IPS-NIHi7 (cell line): ENCODE measurements around the gene PICALM.
"Not testable (repeated sequence)": the region's sequence is repeated elsewhere in the genome, so short reads cannot be mapped to it uniquely, and the experiment has no call there.

Experiments
- DNase-seq: peaks from one replicate; pipeline ENCODE4 v3.0.0; 2012; ENCODE audit warnings: mixed read lengths; ENCODE audit errors: extremely low spot score

PICALM gene

DNA sequence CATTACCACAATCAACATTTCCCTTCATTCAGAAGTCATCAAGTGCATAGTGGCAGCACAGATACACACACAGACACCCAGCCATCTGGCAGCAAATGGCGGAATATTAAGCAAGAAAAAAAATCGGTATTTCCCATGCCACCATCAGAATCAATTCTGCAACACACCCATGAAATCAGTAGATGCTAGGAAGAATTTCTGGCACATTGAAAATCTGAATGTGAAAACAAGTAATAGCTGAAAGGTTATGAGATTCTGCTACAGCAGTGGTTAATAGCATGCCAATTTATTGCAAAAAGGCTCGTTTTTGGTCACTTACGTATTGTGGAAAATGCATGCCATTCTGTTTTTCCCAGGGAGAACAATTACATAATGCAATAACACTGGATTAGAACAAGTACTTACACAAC, 91.1 kb downstream of the PICALM start:
- no peak for DNase-seq

- no peak for DNase-seq
Observed at GRCh38 chr11:85976525-85976924, 92.4 kb downstream of the PICALM start.

DNA sequence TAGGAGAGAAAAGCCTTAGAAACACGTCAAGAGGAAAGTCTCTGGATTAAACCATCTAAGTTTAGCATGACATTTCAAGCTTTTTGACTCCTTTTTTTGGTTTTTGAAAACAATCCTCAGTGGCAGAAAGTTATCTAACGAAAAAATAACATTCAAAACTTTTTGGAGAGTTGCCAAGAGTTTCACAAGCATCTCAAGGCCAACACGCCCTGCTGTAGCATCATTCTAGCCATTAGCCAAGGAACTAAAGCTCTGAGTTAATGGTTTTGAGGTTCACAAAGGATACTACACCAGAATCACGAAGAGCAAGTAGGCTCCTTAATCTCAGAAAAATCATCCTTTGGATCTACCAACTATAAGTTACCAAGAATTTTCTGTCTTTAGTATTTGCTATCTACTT, 94.8 kb downstream of the PICALM start:
- no peak for DNase-seq

- DNase-seq: no peak
Observed at GRCh38 chr11:85970593-85970992, 98.3 kb downstream of the PICALM start.

DNA sequence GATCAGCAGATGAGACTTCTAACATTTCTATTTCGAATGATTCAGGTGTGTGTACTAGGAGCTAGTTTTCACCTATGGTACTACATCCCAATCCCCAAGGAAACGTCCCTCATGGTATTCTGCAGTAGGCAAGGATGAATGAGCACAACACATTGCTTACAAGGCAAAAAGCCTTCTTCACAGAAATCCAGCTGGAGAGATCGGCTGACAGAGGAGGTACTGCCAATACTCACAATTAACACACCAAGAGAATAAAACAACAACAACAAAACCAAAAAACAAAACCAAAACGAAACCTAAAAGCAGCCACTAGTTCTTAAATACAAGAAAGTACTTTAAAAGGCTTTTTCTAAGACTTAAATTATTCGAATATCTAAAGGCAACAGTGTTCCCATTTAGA, 101.4 kb downstream of the PICALM start:
- DNase-seq: no peak

- DNase-seq: no peak
Observed at GRCh38 chr11:85965202-85965601, 103.7 kb downstream of the PICALM start.

- DNase-seq: no peak
Observed at GRCh38 chr11:85961930-85962363, 106.9 kb downstream of the PICALM start.

- no peak for DNase-seq
Observed at GRCh38 chr11:85961130-85961529, 107.8 kb downstream of the PICALM start.

GRCh38 chr11:85960678-85961077, 108.2 kb downstream of the PICALM start:
- no peak for DNase-seq

- DNase-seq: no peak
Observed at GRCh38 chr11:85955531-85955930, 113.4 kb downstream of the PICALM start.

GRCh38 chr11:85953491-85954143, 115.3 kb downstream of the PICALM start:
- no peak for DNase-seq

- DNase-seq: not testable (repeated sequence)
Observed at GRCh38 chr11:85952108-85952485, 116.8 kb downstream of the PICALM start.

- no peak for DNase-seq
Observed at GRCh38 chr11:85951428-85952107, 117.3 kb downstream of the PICALM start.

DNA sequence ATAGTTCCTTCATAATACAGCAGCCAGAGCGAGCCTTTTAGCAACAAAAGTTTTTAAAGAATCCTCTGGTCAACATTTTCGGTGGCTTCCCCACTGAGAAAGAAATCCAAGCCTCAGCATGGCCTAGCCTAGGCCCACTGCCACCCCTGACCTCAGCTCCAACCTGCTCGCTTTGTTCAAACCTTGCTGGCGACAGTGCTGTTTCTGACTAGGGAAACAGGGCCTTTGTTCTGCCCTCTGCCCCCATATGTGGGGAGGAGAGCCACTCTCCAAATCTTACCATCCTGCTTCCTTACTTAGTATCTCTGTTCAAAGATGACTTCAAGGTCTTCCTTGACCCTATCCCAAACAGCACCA, 117.9 kb downstream of the PICALM start:
- DNase-seq: no peak

GRCh38 chr11:85950317-85951048, 118.4 kb downstream of the PICALM start:
- no peak for DNase-seq

DNA sequence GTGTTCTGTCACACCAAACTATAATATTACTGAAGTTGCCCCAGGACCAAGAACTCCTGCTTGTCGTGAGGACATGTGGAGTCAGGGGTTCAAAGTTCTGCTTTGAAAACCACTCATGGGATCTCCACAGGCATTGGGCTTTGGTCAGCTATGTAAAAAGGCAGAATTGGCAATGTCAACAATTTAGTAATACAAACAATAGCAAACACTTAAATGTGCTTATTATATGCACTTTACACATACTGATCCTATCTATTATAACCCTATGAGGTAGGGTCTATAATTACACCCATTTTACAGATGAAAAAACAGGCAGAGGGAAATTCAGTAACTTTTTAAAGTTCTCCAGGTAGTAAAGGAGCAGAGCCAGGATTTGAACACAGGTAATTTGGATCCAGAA, 119.1 kb downstream of the PICALM start:
- no peak for DNase-seq

DNA sequence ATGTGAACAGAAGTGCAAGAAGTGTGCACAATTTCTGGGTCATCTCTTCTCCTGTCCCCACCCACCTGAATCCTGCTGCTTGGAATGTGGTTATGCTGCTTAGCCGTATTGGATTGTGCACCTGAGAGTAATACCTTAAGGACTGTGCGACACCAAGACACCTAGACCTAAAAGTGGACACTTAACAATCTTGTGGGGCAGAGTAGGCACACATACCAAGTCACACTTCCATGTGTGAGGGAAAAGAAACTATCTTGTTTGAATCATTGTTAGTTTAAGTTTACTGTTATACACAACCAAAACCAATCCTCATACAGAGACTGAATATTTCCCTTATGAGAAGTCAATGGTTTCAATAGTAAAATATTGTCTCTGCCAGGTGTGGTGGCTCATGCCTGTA, 120.0 kb downstream of the PICALM start:
- no peak for DNase-seq

DNA sequence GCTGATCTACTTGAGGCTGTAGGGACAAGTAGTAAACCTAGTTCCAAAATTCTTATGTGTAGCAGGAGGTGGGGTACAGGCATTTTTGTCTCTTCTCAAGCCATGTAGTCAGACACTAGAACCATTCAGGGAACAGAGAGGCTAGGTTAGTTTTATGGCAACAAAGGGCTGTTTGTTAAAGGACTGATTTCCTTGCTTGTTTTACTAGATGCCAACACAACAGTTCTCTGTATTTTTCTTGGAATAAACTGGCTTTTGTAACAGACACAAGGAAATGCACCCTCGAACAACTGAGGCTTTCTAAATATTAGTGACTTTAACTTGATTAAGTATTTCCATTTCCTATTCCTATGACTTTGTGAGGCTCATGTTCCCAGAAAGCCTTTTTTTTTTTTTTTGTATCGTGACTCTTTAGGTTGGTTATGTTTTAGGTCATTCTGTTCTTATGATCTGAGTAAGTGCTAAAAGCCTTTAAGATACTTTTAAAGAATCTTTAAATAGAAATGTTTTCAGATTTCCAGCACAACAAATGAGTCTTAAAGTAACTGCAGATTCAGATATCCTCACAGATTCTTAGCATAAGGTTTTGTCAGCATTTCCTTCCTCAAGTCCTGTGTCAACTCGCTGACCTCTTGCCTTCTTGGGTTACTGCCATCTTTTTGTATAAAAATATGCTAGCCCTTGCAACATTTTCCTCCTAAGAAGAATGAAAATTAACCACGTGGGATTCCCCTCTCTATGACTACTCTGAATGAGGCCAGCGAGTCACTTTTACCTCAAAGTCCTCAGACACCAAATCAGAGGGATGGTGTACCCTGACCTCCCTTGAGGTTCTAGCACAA, 121.2 kb downstream of the PICALM start:
- DNase-seq: no peak

DNA sequence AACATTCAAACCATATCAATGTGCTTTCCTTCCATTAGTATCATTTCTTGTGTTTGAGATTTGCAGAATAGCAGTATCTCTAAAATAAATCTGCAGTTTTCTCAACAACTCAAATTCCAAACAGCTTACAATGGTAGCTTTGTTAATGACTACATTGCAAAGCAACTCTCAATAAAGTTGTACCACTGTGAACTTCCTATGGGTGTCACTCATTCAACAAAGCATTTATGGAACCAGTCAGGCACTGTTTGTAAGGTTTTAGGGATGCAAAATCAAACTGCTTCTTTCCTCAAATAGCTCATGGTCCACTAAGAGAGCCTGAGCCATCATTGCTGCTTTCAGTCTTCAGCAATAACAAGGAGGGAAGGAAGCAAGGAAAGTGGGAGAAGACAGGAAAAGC, 122.7 kb downstream of the PICALM start:
- no peak for DNase-seq

GRCh38 chr11:85945788-85946187, 123.1 kb downstream of the PICALM start:
- DNase-seq: no peak

DNA sequence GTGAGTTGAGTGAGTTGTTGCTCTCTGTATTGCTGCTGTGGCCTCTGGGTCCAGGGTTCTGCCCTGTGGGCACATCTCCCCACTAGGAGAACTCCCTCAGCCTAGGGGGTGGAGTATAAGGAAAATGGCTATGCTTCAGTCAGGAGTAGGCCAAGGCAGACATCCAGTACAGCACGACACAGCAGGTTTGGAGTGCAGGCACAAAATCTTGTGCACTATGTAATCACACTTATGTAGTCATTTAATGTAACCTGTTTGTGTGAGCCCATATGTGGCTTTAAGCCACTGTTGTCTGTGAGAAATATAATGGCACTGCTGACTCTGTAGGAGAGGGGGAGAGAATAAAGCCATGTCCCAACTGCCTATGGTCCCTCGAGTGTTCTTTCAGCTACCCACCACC, 123.6 kb downstream of the PICALM start:
- DNase-seq: no peak

GRCh38 chr11:85941380-85941973, 127.4 kb downstream of the PICALM start:
- DNase-seq: peak; percentile 74
